ENCODE data around the gene NUP54.

NUP54 gene, protein sequence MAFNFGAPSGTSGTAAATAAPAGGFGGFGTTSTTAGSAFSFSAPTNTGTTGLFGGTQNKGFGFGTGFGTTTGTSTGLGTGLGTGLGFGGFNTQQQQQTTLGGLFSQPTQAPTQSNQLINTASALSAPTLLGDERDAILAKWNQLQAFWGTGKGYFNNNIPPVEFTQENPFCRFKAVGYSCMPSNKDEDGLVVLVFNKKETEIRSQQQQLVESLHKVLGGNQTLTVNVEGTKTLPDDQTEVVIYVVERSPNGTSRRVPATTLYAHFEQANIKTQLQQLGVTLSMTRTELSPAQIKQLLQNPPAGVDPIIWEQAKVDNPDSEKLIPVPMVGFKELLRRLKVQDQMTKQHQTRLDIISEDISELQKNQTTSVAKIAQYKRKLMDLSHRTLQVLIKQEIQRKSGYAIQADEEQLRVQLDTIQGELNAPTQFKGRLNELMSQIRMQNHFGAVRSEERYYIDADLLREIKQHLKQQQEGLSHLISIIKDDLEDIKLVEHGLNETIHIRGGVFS

DNA sequence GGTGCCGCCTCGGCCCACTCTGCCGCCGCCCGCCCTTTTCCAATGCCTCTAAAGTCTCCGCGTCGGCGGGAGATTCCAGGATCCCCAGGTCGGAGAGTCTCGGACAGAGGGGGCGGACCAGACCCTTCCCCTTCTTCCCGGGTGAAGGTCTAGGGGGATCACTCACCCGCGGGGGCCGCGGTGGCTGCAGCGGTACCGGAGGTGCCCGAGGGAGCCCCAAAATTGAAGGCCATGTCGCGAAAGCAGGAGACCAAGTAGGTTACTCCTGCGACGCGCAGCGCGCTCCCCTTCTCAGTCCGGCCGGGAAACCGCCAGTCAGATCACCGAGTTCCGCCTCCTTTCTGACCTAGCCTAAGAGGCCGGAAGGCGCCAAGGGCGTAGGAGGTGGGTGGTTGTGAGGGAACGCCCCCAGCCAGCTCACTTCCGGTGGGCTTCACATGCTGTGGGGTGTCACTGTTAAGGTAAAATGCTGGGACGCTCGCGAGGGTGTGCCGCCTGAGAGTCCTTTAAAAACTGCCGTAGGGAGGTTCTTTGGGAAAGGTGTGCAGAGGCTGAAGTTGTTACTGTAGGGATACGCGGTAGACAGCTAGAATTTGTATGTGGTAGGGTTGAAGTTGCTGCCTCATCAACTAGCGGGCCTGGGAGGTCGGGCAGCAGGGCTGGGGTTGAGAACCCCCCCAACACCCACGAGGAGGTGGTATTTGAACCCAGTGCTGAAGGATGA lies at the start of gene NUP54:
Gene NUP54 (minus strand): TSS at position 256 of the 724 bp plus-strand sequence. CDS start 23 bp downstream, at position 233.
- Mint-ChIP-seq H3K27me3 (no peaks in the 10 kb centered on the region), H3K4me1 (ENCODE audit: low read depth) (peaks cover 6% of the 10 kb centered on the region), H3K4me3 (peak within 1 kb of the TSS; percentile 97), H3K27ac (peak within 1 kb of the TSS; percentile 91), H3K9me3 (no peaks in the 10 kb centered on the region), H3K36me3 (ENCODE audit: low read depth) (peaks cover 24% of the 10 kb centered on the region)
- intact Hi-C loops (cut with micrococcal nuclease) = loop anchor here (2.0 kb wide), 2 partner anchors 158 to 476 kb away; partner anchors contain the start of genes G3BP2 and SDAD1

DNA sequence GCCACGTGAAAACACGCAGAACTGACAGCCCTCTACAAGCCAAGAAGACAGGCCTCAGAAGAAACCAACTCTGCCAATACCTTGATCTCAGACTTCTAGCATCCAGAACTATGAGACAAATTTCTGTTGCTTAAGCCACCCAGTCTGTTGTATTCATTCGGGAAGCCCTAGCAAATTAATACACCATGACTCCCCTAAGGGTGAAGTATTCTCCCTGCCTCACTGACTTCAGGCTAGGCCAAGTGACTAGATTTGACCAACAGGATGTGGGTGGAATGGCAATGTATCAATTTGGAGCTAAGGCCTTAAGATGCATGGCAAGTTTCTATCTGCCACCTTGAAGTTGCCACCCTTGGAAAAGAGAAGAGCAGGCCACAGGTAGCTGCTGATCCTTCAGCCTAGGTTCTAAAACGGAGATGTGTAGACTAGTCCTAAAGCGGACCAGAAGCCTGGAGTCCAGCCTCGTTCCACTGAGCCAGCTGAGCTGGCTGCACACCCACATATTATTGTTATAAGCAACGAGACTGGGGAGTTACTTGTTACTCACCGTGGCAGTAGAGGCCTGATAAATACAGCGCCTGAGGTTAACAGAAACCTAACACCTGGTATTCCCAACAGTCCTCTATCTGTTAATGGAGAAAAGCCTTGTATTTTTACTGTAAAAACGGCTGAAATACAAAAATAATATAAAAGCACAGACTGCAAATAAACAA lies 49.0 kb upstream of the NUP54 start:
- intact Hi-C loops (cut with micrococcal nuclease) = no loop called here
- Mint-ChIP-seq H3K4me1 (ENCODE audit: low read depth) (peaks cover 77% of the 10 kb centered on the region), H3K27ac (peak overlapping the region; percentile 80), H3K36me3 (ENCODE audit: low read depth) (peaks cover 35% of the 10 kb centered on the region), H3K27me3 (no peaks in the 10 kb centered on the region), H3K4me3 (no peak overlapping the region), H3K9me3 (no peaks in the 10 kb centered on the region)

DNA sequence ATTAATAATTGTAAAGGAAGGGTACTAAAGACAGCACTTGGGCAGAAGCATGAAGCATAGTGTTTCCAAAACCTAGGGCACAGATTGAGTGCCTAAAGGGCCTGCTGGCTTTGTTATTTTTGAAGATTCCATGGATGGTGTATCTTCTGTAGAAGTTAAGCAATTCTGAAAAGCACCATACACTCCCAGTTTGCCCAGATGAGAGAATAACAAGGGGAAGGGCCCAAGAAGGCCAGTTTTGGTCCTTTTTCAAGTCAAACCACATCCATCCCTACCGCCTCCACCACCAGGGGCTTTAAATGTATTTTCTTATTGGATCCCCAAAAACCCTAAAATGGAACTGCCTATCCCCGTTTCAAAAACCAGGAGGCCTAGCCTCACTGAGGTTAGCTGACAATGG lies 48.2 kb upstream of the NUP54 start:
- H3K9me3 Mint-ChIP-seq = no peaks in the 10 kb centered on the region
- intact Hi-C loops (cut with micrococcal nuclease) = no loop called here
- H3K27ac Mint-ChIP-seq = peak overlapping the region; percentile 46
- H3K4me1 Mint-ChIP-seq (ENCODE audit: low read depth) = peaks cover 85% of the 10 kb centered on the region
- H3K4me3 Mint-ChIP-seq = no peak overlapping the region
- no peaks in the 10 kb centered on the region for H3K27me3 Mint-ChIP-seq
- H3K36me3 Mint-ChIP-seq (ENCODE audit: low read depth) = peaks cover 43% of the 10 kb centered on the region

DNA sequence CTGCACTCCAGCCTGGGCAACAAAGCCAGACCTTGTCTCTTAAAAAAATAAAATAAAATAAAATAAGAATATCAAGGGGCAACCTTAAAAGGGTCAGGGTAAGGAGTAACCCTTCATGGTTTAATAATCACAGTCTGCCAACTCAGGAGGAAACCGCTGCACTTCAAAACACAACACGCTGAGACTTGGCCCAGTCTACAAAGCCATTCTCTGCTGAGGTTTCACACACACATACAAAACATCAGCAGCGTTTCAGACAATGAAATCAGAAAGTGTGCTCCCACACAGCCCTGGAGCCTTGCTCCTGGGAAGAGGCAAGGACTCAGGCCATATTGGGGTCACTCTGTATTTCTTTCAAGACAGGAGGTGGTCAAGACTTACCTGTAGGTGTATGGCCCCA lies 47.1 kb upstream of the NUP54 start:
- Mint-ChIP-seq H3K4me3 (no peak overlapping the region), H3K27ac (peak overlapping the region; percentile 65), H3K36me3 (ENCODE audit: low read depth) (peaks cover 50% of the 10 kb centered on the region), H3K9me3 (no peaks in the 10 kb centered on the region), H3K4me1 (ENCODE audit: low read depth) (peaks cover 78% of the 10 kb centered on the region), H3K27me3 (no peaks in the 10 kb centered on the region)
- intact Hi-C loops (cut with micrococcal nuclease) = no loop called here

DNA sequence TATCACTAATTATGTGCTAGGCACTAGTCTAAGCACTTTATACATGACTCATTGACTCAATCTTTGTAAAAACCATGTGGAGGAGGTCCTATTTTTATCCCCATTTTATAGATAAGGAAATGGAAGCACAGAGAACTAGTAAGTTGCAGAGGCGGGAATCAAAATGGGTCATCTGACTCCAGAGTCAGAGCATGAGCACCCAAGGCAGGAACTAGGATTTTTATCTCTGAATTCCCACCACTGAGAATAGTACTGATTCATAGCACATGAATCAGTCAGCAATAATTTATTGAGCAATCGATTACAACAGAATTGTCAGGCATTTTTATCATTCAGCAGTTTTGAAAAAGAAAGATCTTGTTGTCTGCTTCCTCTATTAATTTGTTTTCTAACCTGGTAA lies 46.1 kb upstream of the NUP54 start:
- Mint-ChIP-seq H3K27ac (peak overlapping the region; percentile 65), H3K4me3 (no peak overlapping the region)
- intact Hi-C loops (cut with micrococcal nuclease) = no loop called here

DNA sequence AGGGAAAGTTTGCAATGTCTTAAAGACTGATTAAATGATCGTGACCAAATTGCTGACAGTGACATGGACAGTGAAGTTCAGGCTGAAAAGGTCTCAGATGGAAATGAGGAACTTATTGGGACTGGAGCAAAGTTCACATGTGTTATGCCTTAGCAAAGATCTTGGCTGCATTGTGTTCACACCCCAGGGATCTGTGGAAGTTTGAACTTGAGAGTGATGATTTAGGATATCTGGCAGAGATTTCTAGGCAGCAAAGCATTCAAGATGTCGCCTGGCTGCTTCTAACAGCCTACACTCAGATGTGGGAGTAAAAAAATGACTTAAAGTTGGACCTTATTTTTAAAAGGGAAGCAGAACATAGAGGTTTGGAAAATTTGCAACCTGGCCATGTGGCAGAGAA lies 44.0 kb upstream of the NUP54 start:
- H3K9me3 Mint-ChIP-seq = no peaks in the 10 kb centered on the region
- H3K27me3 Mint-ChIP-seq = no peaks in the 10 kb centered on the region
- H3K4me1 Mint-ChIP-seq (ENCODE audit: low read depth) = peaks cover 49% of the 10 kb centered on the region
- intact Hi-C loops (cut with micrococcal nuclease) = no loop called here
- H3K27ac Mint-ChIP-seq = peak overlapping the region; percentile 16
- H3K36me3 Mint-ChIP-seq (ENCODE audit: low read depth) = peaks cover 64% of the 10 kb centered on the region
- no peak overlapping the region for H3K4me3 Mint-ChIP-seq

More for the DNA sequence above, 46.1 kb upstream of the NUP54 start:
- no peaks in the 10 kb centered on the region for H3K9me3 Mint-ChIP-seq
- peaks cover 60% of the 10 kb centered on the region for H3K36me3 Mint-ChIP-seq (ENCODE audit: low read depth)
- H3K4me1 Mint-ChIP-seq (ENCODE audit: low read depth) = peaks cover 68% of the 10 kb centered on the region
- H3K27me3 Mint-ChIP-seq = no peaks in the 10 kb centered on the region

DNA sequence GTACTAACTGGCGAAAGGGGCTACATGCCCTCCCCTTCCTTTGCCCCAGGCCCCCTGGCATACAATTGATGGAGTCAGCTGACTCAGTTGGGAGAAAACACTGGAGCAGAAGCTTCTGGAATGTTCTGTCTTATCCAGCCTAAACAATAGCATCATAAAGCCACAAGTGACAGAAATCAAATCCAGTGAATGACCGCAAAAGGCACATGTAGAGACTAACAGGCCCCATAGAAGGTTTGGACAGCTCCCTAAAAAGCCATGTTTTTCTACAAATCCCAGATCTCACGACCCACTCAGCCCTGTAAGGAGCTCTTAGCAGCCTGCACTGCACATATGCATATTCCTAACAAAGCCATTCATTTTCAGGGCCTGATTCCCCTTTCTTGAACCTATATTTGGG lies 40.4 kb upstream of the NUP54 start:
- H3K4me1 Mint-ChIP-seq (ENCODE audit: low read depth) = peaks cover 24% of the 10 kb centered on the region
- H3K9me3 Mint-ChIP-seq = no peaks in the 10 kb centered on the region
- H3K4me3 Mint-ChIP-seq = no peak overlapping the region
- peaks cover 67% of the 10 kb centered on the region for H3K36me3 Mint-ChIP-seq (ENCODE audit: low read depth)
- H3K27ac Mint-ChIP-seq = no peak overlapping the region
- intact Hi-C loops (cut with micrococcal nuclease) = no loop called here
- no peaks in the 10 kb centered on the region for H3K27me3 Mint-ChIP-seq

DNA sequence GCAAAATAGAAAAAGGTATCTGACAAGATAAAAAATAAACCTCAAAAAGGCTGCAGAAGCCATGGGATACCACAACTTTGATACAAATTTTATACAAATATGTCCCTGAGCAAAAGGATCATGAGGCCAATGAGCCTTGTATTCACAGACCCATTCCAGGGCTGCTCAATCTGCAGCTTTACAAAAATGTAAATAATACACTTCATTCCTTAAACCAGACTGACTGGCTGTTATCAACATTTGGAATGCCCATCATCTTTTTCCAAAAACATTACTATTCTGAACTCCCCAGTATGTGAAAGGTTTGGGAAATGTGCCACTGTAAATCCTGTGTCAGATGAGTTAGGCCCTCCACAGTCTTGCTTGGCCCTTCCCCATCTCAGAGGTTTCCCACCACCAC lies 40.0 kb upstream of the NUP54 start:
- peaks cover 20% of the 10 kb centered on the region for H3K4me1 Mint-ChIP-seq (ENCODE audit: low read depth)

DNA sequence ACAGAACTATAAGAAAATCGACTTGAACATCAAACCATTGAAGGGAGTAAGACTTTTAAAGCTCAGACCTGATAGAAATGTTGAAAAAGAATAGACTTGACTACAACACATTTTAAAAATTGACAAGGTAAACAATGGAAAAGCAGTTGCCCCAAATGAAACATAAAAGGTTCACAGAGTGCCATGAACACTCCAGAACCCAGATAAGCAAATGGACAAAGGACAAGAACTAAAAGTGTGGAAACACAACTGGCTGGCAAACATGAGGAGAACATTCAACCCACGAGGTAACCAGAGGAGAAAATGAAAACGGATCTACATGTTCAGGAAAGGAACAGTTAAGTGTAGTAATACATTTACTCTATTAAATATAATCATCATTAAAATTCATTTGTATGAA lies 39.0 kb upstream of the NUP54 start:
- no peaks in the 10 kb centered on the region for H3K27me3 Mint-ChIP-seq
- no peak overlapping the region for H3K27ac Mint-ChIP-seq
- no peaks in the 10 kb centered on the region for H3K9me3 Mint-ChIP-seq
- H3K4me1 Mint-ChIP-seq (ENCODE audit: low read depth) = peaks cover 10% of the 10 kb centered on the region
- peaks cover 53% of the 10 kb centered on the region for H3K36me3 Mint-ChIP-seq (ENCODE audit: low read depth)
- intact Hi-C loops (cut with micrococcal nuclease) = no loop called here
- H3K4me3 Mint-ChIP-seq = no peak overlapping the region

More for the DNA sequence above, 40.0 kb upstream of the NUP54 start:
- peaks cover 63% of the 10 kb centered on the region for H3K36me3 Mint-ChIP-seq (ENCODE audit: low read depth)
- H3K27me3 Mint-ChIP-seq = no peaks in the 10 kb centered on the region
- intact Hi-C loops (cut with micrococcal nuclease) = no loop called here
- H3K9me3 Mint-ChIP-seq = no peaks in the 10 kb centered on the region
- no peak overlapping the region for H3K27ac Mint-ChIP-seq
- no peak overlapping the region for H3K4me3 Mint-ChIP-seq

DNA sequence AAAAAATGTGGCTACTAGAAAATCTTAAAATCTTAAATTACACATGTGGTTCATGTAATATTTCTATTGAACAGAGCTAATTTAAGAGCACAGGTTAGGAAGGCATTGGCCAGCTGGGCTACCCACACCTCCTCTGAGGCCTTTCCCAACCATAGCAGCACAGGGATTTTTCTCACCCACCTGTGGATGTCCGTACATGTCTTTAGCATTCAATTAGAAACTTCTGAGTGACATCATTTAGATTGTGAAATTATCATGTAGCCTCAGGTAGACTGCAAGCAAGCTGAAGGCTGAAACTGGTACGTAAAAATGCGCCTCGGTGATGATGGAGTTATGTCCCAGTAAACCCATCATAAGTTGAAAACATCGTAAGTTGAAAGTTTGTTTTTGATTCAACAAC lies 34.3 kb upstream of the NUP54 start:
- no peaks in the 10 kb centered on the region for H3K9me3 Mint-ChIP-seq
- H3K4me1 Mint-ChIP-seq (ENCODE audit: low read depth) = no peaks in the 10 kb centered on the region
- intact Hi-C loops (cut with micrococcal nuclease) = no loop called here
- no peak overlapping the region for H3K27ac Mint-ChIP-seq
- H3K36me3 Mint-ChIP-seq (ENCODE audit: low read depth) = peaks cover 43% of the 10 kb centered on the region
- no peaks in the 10 kb centered on the region for H3K27me3 Mint-ChIP-seq
- no peak overlapping the region for H3K4me3 Mint-ChIP-seq

DNA sequence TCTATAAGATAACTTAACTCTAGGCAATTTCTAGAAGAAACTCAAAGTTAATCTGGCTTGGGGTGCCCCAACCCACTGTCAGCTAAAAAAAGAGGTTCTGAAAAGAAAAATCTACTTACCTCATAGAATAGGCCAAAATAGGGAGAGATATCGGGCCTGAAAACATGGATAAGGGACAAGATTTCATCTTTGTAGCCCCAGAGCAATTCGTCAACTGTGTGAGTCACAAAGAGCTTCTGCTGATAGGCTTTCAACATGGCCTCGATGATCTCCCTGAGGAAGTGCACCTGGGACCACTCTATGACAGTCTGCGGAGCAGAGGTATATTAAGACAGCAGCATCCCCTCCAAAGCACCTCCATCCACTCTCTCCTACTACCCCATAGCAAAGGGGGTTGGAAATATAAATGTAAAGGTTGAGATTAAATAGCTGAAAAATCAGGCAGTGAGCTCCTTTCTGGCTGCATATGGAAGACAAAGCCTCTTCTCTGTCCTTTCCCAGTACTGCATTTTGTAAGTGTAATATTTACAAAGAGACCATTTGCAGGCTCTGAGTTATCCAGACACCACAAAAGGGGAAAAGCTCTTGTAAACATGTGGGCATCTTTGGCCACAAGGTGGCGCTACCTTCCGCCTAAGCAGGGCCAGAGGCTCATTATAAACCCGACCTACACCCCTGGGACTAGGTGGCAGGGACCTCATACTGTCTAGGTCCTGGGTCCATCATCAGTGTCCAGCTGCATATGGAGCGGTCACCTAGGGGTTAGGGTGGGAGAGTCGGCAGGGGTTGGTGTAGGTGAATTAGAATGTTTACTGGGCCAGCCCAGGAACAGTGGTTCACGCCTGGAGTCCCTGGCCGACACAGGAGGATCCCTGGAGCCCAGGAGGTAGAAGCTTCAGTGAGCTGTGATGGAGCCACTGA lies 31.5 kb upstream of the NUP54 start:
- H3K27me3 Mint-ChIP-seq = no peaks in the 10 kb centered on the region
- peaks cover 48% of the 10 kb centered on the region for H3K36me3 Mint-ChIP-seq (ENCODE audit: low read depth)
- intact Hi-C loops (cut with micrococcal nuclease) = loop anchor here (1.0 to 2.0 kb wide), 2 partner anchors 199 to 325 kb away; no protein-coding TSS in a partner anchor
- H3K27ac Mint-ChIP-seq = no peak overlapping the region
- no peaks in the 10 kb centered on the region for H3K4me1 Mint-ChIP-seq (ENCODE audit: low read depth)
- no peaks in the 10 kb centered on the region for H3K9me3 Mint-ChIP-seq
- H3K4me3 Mint-ChIP-seq = no peak overlapping the region

DNA sequence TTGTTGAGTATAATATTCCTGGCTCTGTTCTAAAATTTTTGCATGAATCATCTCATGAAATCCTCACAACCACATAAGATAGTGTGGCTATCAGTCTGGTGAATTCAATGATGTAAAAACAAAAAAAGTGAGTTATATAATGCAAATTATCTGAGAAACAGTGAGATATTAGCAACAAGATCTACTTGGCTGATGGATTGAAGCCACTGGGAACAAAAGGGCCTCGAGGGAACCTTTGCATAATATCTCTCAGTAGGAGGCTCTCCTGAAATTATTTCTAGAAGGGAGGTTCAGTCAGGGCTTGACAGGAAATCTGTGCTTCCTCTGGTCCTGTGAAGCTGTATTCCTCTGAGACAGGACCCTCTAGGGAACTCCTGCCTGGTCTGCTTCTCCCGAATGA lies 30.1 kb upstream of the NUP54 start:
- no peak overlapping the region for H3K27ac Mint-ChIP-seq

DNA sequence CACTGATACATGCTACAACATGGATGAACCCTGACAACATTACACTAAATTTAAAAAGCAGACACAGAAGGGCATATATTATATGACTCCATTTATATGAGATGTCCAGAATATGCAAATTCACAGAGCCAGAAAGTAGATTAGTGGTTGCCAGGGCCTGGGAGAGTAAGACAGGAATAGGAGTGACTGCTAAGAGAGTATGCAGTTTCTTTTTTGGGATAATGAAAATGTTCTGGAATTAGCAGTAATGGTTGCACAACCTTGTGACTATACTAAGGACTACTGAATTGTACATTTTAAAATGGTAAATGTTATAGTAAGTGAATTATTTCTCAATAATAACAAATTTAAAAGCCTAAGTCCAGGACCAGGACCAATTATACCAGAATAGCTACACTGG lies 29.5 kb upstream of the NUP54 start:
- no peak overlapping the region for H3K27ac Mint-ChIP-seq
- no peaks in the 10 kb centered on the region for H3K9me3 Mint-ChIP-seq
- peaks cover 62% of the 10 kb centered on the region for H3K36me3 Mint-ChIP-seq (ENCODE audit: low read depth)
- intact Hi-C loops (cut with micrococcal nuclease) = no loop called here
- H3K27me3 Mint-ChIP-seq = no peaks in the 10 kb centered on the region
- H3K4me3 Mint-ChIP-seq = no peak overlapping the region
- H3K4me1 Mint-ChIP-seq (ENCODE audit: low read depth) = no peaks in the 10 kb centered on the region

More for the DNA sequence above, 30.1 kb upstream of the NUP54 start:
- intact Hi-C loops (cut with micrococcal nuclease) = no loop called here
- peaks cover 56% of the 10 kb centered on the region for H3K36me3 Mint-ChIP-seq (ENCODE audit: low read depth)
- no peaks in the 10 kb centered on the region for H3K9me3 Mint-ChIP-seq
- no peak overlapping the region for H3K4me3 Mint-ChIP-seq
- H3K27me3 Mint-ChIP-seq = no peaks in the 10 kb centered on the region
- no peaks in the 10 kb centered on the region for H3K4me1 Mint-ChIP-seq (ENCODE audit: low read depth)

Data from dendritic cell treated with granulocyte-macrophage colony-stimulating factor and Interleukin-4, amounts not matched to agents 40 ng/mL and 50 ng/mL, for 4 days (primary cell).